Sigmoid colon (tissue), 4 donors: ENCODE data around the gene SAP30BP.

Experiments used
- EP300 ChIP-seq, 4 donors: sonication (generic); formaldehyde crosslinking; IDR thresholded peaks; one replicate each; pipeline ENCODE4 v1.6.1; 2017; ENCODE audit warnings: antibody characterized with exemption in 4 of 4
- POLR2A ChIP-seq, 2 donors: fragments of 450-650 bp; IDR thresholded peaks; one replicate each; pipeline ENCODE4 v1.6.1; 2016; ENCODE audit warnings: antibody characterized with exemption in 2 of 2, mild to moderate bottlenecking in 2 of 2, moderate library complexity in 2 of 2
- POLR2AphosphoS5 ChIP-seq, 4 donors: sonication (generic); formaldehyde crosslinking; IDR thresholded peaks; one replicate each; pipeline ENCODE4 v1.6.1; 2017; ENCODE audit warnings: antibody characterized with exemption in 4 of 4
- TF ChIP-seq, protein P1 (sequence below), 4 experiments: fragments of 450-650 bp in 3 of 4; fragments of 200-600 bp in 1 of 4; IDR thresholded peaks; one replicate each; pipeline ENCODE4 v1.5.1; 2016 to 2019; ENCODE audit warnings: antibody characterized with exemption in 4 of 4, mild to moderate bottlenecking in 3 of 4, moderate library complexity in 2 of 4

DNA sequence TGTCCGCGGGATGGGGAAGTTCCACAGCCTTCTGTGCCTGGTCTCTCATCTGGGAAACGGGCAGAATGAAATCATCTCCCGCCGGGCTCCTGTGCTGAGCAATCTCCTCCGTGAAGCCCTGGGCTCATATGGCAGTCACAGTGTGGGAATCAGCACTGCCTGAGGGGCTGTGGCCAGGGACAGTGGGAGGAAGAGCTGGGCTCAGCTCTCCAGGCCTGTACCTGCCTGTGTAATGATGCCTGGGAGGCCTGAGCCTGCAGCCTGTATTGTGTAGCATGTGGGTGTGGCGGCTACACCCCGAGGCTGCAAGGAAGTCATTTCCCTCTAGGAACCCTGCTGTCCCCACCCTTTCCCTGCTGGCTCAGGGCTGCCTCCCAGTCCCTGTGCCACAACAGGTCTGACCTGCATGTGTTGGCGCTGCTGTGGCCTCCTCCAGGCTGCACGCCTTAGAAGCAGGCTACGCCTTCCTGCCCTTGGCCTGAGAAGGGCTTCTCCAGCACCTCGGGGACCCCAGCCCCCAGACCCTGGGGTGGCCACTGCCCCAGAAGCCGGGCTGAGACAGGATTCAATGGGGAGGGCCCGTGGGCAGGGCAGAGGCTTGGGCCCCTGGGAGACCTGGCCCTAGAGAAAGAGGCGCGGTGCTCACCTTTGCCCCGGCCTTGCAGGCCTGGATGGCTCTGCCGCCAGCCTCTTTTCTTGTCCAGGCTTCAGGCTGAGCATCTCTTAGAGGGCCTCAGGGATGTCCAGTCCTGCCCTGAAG, 56.2 kb downstream of the SAP30BP start:
- TF ChIP-seq, protein P1, sequence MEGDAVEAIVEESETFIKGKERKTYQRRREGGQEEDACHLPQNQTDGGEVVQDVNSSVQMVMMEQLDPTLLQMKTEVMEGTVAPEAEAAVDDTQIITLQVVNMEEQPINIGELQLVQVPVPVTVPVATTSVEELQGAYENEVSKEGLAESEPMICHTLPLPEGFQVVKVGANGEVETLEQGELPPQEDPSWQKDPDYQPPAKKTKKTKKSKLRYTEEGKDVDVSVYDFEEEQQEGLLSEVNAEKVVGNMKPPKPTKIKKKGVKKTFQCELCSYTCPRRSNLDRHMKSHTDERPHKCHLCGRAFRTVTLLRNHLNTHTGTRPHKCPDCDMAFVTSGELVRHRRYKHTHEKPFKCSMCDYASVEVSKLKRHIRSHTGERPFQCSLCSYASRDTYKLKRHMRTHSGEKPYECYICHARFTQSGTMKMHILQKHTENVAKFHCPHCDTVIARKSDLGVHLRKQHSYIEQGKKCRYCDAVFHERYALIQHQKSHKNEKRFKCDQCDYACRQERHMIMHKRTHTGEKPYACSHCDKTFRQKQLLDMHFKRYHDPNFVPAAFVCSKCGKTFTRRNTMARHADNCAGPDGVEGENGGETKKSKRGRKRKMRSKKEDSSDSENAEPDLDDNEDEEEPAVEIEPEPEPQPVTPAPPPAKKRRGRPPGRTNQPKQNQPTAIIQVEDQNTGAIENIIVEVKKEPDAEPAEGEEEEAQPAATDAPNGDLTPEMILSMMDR (IDR thresholded peaks at IDR 0.05), result no peak
- peak in 2 of 4 donors; percentile 16 to 61 for TF ChIP-seq POLR2AphosphoS5 (IDR thresholded peaks at IDR 0.05)
- peak in 1 of 2 donors; percentile 84 for TF ChIP-seq POLR2A (IDR thresholded peaks at IDR 0.05)
- TF ChIP-seq EP300 (IDR thresholded peaks at IDR 0.05), result no peak
